Hepatocyte (in vitro differentiated cells): ENCODE results near the gene PCYT1B.

ENCODE experiments used
- EZH2 ChIP-seq: fragments of 200-600 bp; sonication (generic); IDR thresholded peaks from 2 replicates; pipeline ENCODE4 v1.6.1; 2016; ENCODE audit warnings: antibody characterized with exemption, mild to moderate bottlenecking, borderline replicate concordance
- EZH2phosphoT487 ChIP-seq: fragments of 200-600 bp; sonication (generic); IDR thresholded peaks from one replicate; pipeline ENCODE4 v1.6.1; 2018; ENCODE audit warnings: antibody characterized with exemption, mild to moderate bottlenecking, low read depth, moderate library complexity; ENCODE audit not compliant: unreplicated experiment, severe bottlenecking
- TF ChIP-seq, protein P1 (sequence below): fragments of 200-600 bp; sonication (generic); IDR thresholded peaks from 2 replicates; pipeline ENCODE4 v1.5.1; 2016; ENCODE audit warnings: antibody characterized with exemption, mild to moderate bottlenecking; ENCODE audit not compliant: poor library complexity

GRCh38 chrX:24566240-24566639 lies 80.9 kb downstream of the PCYT1B start:
- TF ChIP-seq, protein P1, sequence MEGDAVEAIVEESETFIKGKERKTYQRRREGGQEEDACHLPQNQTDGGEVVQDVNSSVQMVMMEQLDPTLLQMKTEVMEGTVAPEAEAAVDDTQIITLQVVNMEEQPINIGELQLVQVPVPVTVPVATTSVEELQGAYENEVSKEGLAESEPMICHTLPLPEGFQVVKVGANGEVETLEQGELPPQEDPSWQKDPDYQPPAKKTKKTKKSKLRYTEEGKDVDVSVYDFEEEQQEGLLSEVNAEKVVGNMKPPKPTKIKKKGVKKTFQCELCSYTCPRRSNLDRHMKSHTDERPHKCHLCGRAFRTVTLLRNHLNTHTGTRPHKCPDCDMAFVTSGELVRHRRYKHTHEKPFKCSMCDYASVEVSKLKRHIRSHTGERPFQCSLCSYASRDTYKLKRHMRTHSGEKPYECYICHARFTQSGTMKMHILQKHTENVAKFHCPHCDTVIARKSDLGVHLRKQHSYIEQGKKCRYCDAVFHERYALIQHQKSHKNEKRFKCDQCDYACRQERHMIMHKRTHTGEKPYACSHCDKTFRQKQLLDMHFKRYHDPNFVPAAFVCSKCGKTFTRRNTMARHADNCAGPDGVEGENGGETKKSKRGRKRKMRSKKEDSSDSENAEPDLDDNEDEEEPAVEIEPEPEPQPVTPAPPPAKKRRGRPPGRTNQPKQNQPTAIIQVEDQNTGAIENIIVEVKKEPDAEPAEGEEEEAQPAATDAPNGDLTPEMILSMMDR = no peak
- TF ChIP-seq EZH2phosphoT487 = no peak
- no peak for TF ChIP-seq EZH2
